GM18505 (cell line): Measurements from ENCODE around the gene AIF1.

Experiments
- ATAC-seq: cut with Tn5 transposase; IDR thresholded peaks from one replicate; pipeline ENCODE4 v1.9.1; 2021; ENCODE audit not compliant: unreplicated experiment
- POLR2A ChIP-seq: IDR thresholded peaks from 4 replicates; pipeline ENCODE4 v1.6.1; 2011; ENCODE audit warnings: borderline replicate concordance; ENCODE audit not compliant: insufficient read depth, insufficient read length; ENCODE audit errors: extremely low read depth

The AIF1 gene

GRCh38 chr6:31620586-31621319 is 5.7 kb downstream of the AIF1 start, which contains the start of gene PRRC2A:
Gene PRRC2A, plus strand, starts transcription at chr6:31620715. Its CDS starts 2,075 bp downstream, at chr6:31622790.
- peak; percentile 55 for ATAC-seq
- TF ChIP-seq POLR2A, result peak; percentile 44

GRCh38 chr6:31621320-31621939 is 6.4 kb downstream of the AIF1 start:
- ATAC-seq, result no peak
- no peak for TF ChIP-seq POLR2A

GRCh38 chr6:31621991-31622390 is 7.0 kb downstream of the AIF1 start:
- ATAC-seq, result no peak
- no peak for TF ChIP-seq POLR2A

GRCh38 chr6:31622684-31623091 is 7.7 kb downstream of the AIF1 start:
- ATAC-seq, result no peak
- no peak for TF ChIP-seq POLR2A

GRCh38 chr6:31624070-31624469 is 9.0 kb downstream of the AIF1 start:
- no peak for TF ChIP-seq POLR2A
- no peak for ATAC-seq

GRCh38 chr6:31626952-31627351 is 11.9 kb downstream of the AIF1 start:
- no peak for TF ChIP-seq POLR2A
- ATAC-seq, result no peak

GRCh38 chr6:31627690-31628287 is 12.8 kb downstream of the AIF1 start:
- no peak for ATAC-seq
- TF ChIP-seq POLR2A, result peak; percentile 32

- ATAC-seq, result no peak
- no peak for TF ChIP-seq POLR2A
Observed at GRCh38 chr6:31629014-31629413, 14.0 kb downstream of the AIF1 start.

GRCh38 chr6:31630177-31630934 is 15.3 kb downstream of the AIF1 start:
- TF ChIP-seq POLR2A, result peak; percentile 19
- ATAC-seq, result no peak

- ATAC-seq, result no peak
Observed at GRCh38 chr6:31631209-31631608, 16.2 kb downstream of the AIF1 start.

GRCh38 chr6:31631681-31632278 is 16.7 kb downstream of the AIF1 start:
- TF ChIP-seq POLR2A, result no peak
- no peak for ATAC-seq

More at GRCh38 chr6:31631209-31631608, 16.2 kb downstream of the AIF1 start:
- no peak for TF ChIP-seq POLR2A

GRCh38 chr6:31632279-31632946 is 17.4 kb downstream of the AIF1 start:
- TF ChIP-seq POLR2A, result peak; percentile 13
- no peak for ATAC-seq
